Type B pancreatic cell (in vitro differentiated cells): Measurements from ENCODE around the gene MAP2K2. TPM values are rescaled to one million over a fixed set of nuclear protein-coding genes. Genes with fewer than 3 reads are reported as not detected.
"Not testable (repeated sequence)": the region's sequence is repeated elsewhere in the genome, so short reads cannot be mapped to it uniquely, and the experiment has no call there.

ENCODE experiments used
- DNase-seq: peaks from one replicate; pipeline ENCODE4 v3.0.0; 2021; ENCODE audit warnings: mixed read lengths; ENCODE audit not compliant: unreplicated experiment; ENCODE audit errors: extremely low spot score
- H3K27ac Mint-ChIP-seq: 2 replicates; pipeline ENCODE4 v1.8.0; 2021; ENCODE audit warnings: mild to moderate bottlenecking, mixed read lengths
- H3K27me3 Mint-ChIP-seq: 2 replicates; pipeline ENCODE4 v1.8.0; 2021; ENCODE audit warnings: mixed read lengths
- H3K36me3 Mint-ChIP-seq: 2 replicates; pipeline ENCODE4 v1.8.0; 2021; ENCODE audit warnings: mixed read lengths
- H3K4me1 Mint-ChIP-seq: one replicate; pipeline ENCODE4 v1.8.0; 2021; ENCODE audit warnings: mixed read lengths; ENCODE audit not compliant: unreplicated experiment
- H3K4me3 Mint-ChIP-seq: 2 replicates; pipeline ENCODE4 v1.8.0; 2021; ENCODE audit warnings: mild to moderate bottlenecking, mixed read lengths
- H3K9me3 Mint-ChIP-seq: 2 replicates; pipeline ENCODE4 v1.8.0; 2021; ENCODE audit warnings: mixed read lengths
- long read RNA-seq: library from polyadenylated mRNA; unstranded; transcript quantifications from one replicate; pipeline ENCODE4 v2.0.0, GENCODE V29; 2020
- total RNA-seq: library from RNA; stranded (reverse); gene quantifications from 2 replicates; pipeline ENCODE4 v1.2.1, GENCODE V29; 2021; ENCODE audit warnings: low replicate concordance
- TF ChIP-seq, protein P1 (sequence below): fragments of 200-600 bp; sonication (generic); conservative IDR thresholded peaks from 2 replicates; pipeline ENCODE4 v1.5.0; 2021; ENCODE audit warnings: antibody characterized with exemption, mild to moderate bottlenecking

Gene MAP2K2
- 144 TPM in 2 replicates for total RNA-seq
- long read RNA-seq, partial matches to known transcripts: 2 of 5 reads
- long read RNA-seq, other reads (novel, unspliced or antisense): 2 of 5 reads

DNA sequence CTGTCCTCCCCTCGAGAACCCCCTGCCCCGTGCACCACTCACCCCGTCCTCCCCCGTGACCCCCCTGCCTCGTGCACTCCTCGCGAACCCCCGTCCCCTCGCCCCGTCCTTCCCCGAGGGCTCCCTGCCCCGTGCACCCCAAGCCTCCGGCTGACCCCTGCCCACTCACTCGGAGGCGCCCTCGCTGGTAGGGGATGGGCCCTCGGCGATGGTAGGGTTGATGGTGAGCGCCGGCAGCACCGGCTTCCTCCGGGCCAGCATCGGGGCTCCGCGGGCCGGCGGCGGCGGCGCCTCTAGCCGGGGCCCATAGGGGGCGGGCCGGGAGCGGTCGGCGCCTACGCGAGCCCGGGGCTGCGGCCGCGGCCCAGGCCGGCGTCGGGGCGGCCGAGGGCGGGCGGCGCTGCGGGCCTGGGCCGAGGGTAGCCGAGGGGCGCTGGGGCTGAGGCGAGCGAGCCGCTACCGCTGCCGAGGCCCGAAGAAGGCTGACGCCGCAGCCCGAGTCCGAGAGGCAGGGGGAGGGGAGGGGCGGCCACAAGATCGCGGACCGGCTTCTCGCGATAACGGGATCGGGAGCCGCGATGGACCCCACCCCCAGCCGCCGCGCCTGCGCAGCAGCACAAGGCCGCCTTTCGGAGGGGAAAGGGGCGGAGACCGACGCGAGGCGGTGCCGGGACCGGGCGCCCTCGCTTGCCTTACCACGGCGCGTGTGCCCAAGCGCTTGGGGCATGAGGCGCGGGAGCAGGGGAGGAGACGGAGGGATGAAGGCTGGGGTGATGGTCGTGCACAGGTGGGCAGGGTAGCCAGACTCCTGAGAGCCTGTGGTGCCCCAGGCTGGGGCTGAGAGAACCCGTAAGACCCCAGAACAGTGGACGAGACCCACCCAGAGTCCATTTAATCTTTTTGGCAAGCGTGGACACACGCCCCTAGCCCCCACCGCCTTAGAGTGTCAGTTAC, at the start of gene MAP2K2:
Gene MAP2K2, minus strand, starts transcription at position 508 of the 954 bp plus-strand sequence. Its CDS starts 247 bp downstream, at position 261.
- peak; percentile 97 for DNase-seq
- Mint-ChIP-seq H3K27ac (peak within 1 kb of the TSS; percentile 77), H3K36me3 (no peaks in the 10 kb centered on the region), H3K4me1 (peaks cover 12% of the 10 kb centered on the region), H3K27me3 (no peaks in the 10 kb centered on the region), H3K4me3 (peak within 1 kb of the TSS; percentile 95), H3K9me3 (no peaks in the 10 kb centered on the region)
- TF ChIP-seq, protein P1, sequence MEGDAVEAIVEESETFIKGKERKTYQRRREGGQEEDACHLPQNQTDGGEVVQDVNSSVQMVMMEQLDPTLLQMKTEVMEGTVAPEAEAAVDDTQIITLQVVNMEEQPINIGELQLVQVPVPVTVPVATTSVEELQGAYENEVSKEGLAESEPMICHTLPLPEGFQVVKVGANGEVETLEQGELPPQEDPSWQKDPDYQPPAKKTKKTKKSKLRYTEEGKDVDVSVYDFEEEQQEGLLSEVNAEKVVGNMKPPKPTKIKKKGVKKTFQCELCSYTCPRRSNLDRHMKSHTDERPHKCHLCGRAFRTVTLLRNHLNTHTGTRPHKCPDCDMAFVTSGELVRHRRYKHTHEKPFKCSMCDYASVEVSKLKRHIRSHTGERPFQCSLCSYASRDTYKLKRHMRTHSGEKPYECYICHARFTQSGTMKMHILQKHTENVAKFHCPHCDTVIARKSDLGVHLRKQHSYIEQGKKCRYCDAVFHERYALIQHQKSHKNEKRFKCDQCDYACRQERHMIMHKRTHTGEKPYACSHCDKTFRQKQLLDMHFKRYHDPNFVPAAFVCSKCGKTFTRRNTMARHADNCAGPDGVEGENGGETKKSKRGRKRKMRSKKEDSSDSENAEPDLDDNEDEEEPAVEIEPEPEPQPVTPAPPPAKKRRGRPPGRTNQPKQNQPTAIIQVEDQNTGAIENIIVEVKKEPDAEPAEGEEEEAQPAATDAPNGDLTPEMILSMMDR: peak; percentile 19

DNA sequence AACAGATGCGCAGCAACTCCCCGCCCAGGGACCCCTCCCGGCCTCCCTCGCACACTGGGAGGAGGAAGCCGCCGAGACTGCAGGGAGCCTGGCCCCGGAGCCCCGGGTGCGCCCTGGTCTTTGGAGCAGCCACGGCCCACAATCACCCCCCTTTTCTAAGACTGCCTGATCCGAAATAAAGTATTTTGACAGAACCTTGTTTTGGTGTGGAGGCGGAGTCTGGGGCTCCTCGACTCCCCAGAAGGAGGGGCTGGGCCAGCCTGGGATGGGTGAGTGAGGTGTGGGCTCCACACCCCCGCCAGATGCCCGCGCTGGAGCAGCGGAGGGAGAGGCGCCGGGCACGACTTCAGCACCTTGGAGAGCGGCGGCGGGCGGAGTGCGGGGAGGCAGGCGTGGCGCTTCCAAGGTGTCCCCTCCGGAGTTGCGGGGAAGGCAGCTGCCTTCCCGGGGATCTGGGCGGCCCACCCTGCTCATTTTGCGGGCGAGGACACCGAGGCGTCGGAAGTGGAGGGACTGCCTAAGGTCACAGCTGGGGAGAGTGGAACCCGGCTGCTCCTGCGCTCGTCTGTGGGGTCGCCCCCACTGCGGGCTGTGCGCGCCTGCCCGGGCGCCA, 49.0 kb upstream of the MAP2K2 start:
- Mint-ChIP-seq H3K4me3 (no peak overlapping the region), H3K27me3 (peaks cover 29% of the 10 kb centered on the region), H3K9me3 (no peaks in the 10 kb centered on the region), H3K27ac (no peak overlapping the region), H3K36me3 (no peaks in the 10 kb centered on the region), H3K4me1 (no peaks in the 10 kb centered on the region)
- TF ChIP-seq, protein P1: no peak
- DNase-seq: peak; percentile 83

DNA sequence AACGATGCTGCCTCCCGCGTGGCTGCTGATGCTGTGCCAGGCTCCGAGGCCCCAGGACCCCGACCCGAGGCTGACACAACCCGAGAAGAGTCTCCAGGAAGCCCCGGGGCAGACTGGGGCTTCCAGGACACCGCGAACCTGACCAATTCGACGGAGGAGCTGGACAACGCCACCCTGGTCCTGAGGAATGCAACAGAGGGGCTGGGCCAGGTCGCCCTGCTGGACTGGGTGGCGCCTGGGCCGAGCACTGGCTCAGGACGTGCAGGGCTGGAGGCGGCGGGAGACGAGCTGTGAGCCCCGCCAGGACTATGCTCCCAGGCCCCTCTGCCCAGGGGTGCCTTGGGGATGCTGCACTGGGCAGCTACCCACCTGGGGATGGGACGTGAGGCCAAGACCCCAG, 47.8 kb upstream of the MAP2K2 start:
- Mint-ChIP-seq H3K4me3 (no peak overlapping the region), H3K27me3 (peaks cover 32% of the 10 kb centered on the region), H3K4me1 (no peaks in the 10 kb centered on the region), H3K9me3 (no peaks in the 10 kb centered on the region), H3K36me3 (no peaks in the 10 kb centered on the region), H3K27ac (no peak overlapping the region)
- no peak for DNase-seq
- TF ChIP-seq, protein P1: no peak

- Mint-ChIP-seq H3K36me3 (no peaks in the 10 kb centered on the region), H3K4me3 (no peak overlapping the region), H3K4me1 (no peaks in the 10 kb centered on the region), H3K27me3 (peaks cover 32% of the 10 kb centered on the region), H3K9me3 (no peaks in the 10 kb centered on the region), H3K27ac (no peak overlapping the region)
- TF ChIP-seq, protein P1: no peak
- DNase-seq: no peak
Measured at GRCh38 chr19:4164262-4164661, 40.3 kb upstream of the MAP2K2 start.

DNA sequence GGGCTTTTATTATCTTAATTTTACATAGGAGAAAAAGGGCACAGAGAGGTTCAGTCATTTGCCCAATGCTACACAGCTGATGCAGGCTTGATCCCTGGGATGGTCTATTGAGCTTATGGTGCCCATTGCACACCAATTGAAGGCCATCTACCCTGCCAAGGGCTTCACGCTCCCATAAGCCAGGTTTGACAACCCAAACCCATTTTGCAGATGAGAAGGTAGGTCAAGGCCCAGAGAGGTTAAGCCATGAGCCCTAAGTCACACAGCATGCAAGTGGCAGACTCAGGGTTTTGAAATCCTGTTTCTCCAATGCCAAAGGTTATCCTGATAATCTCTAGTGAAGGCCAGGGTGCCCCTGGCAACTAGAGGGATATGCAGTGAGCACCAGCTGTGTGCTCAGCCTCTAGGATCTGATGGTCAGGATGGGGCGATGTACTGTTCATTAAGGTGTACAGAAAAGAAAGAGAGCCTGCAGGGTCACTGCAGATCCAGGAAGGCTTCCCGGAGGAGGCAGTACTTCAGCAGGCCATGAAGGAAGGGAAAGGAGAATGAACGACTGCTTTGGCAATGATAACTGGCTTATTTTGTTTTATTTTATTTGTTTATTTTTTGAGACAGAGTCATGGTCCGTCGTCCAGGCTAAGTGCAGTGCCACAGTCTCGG, 37.6 kb upstream of the MAP2K2 start:
- Mint-ChIP-seq H3K9me3 (no peaks in the 10 kb centered on the region), H3K27ac (no peak overlapping the region), H3K36me3 (no peaks in the 10 kb centered on the region), H3K4me1 (no peaks in the 10 kb centered on the region), H3K27me3 (peaks cover 18% of the 10 kb centered on the region), H3K4me3 (no peak overlapping the region)
- no peak for DNase-seq
- TF ChIP-seq, protein P1: no peak

- not testable (repeated sequence) for H3K4me1 Mint-ChIP-seq, H3K27ac Mint-ChIP-seq, H3K9me3 Mint-ChIP-seq, H3K4me3 Mint-ChIP-seq, H3K36me3 Mint-ChIP-seq, DNase-seq, H3K27me3 Mint-ChIP-seq
Measured at GRCh38 chr19:4157971-4158370, 34.0 kb upstream of the MAP2K2 start.
